ENCODE measurements around the gene HEPACAM2.

HEPACAM2 gene

DNA sequence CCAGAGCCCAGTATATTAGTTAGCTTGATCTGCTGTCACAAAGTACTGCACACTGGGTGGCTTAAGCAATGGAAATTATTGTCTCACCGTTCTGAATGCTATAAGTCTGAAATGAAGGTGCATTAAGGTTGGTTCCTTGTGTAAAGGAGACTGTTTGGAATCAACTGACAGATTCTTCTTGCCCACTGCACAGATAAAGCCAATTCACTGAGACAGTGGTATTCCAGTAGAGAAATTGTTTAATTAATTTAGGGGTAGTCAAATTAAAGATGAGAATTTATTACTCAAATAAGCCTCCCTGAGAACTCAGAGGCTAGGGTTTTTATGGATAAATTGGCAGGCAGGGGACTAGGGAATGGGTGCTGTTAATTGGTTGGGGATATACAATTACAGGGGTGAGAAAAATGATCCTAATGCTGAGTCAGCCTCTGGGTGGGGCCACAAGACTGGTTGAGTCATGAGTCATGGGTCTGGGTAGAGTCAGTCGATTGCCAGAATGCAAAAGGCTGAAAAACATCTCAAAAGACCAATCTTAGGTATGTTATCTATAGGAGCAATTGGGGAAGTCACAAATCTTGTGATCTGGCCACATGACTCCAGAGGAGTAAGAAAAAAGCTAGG is 54.6 kb downstream of the HEPACAM2 start:
- H3K4me1 ChIP-seq (ENCODE audit: control insufficient read depth, insufficient read depth, low read depth, low read length), result no peaks in the 10 kb centered on the region
- no peak overlapping the region for H2BK12ac ChIP-seq (ENCODE audit: low read length in 2 of 2)
- DNase-seq, result no peak

DNA sequence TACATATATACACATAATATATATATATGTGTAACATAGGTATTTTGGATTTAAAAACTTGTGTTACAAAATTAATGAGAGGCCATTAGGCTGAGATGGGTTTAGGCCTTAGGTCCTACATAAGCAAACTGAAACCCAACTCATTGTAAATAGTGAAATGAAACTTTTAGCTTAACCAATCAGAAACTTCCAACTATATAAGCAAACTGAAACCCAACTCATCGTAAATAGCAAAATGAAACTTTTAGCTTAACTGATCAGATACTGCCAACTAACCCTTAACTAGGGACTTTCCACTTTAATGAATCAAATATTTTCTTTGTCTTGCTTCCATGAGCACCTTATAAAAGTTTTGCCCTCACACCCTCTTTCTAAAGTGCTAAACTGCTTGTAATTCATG is 60.8 kb downstream of the HEPACAM2 start:
- H3K36me3 ChIP-seq (ENCODE audit: control insufficient read depth in 1 of 2, insufficient read depth in 2 of 2, low read depth in 1 of 2, low read length in 2 of 2), result no peaks in the 10 kb centered on the region
- no peak overlapping the region for H2BK15ac ChIP-seq (ENCODE audit: low read depth, poor library complexity, severe bottlenecking)
- H2AK5ac ChIP-seq (ENCODE audit: low read length, severe bottlenecking), result no peak overlapping the region
- H3K4me1 ChIP-seq (ENCODE audit: control insufficient read depth, insufficient read depth, low read depth, low read length), result no peaks in the 10 kb centered on the region
- H4K91ac ChIP-seq (ENCODE audit: low read length), result no peak overlapping the region
- H3K9ac ChIP-seq (ENCODE audit: low read length), result peak overlapping the region; percentile 37
- H3K4me3 ChIP-seq (ENCODE audit: insufficient read depth in 1 of 2, low read depth in 1 of 2, low read length in 2 of 2), result no peak overlapping the region
- H3K4me2 ChIP-seq (ENCODE audit: low read length, poor library complexity, severe bottlenecking), result no peak overlapping the region
- no peak overlapping the region for H2BK120ac ChIP-seq (ENCODE audit: low read depth, low read length)
- no peak overlapping the region for H2BK12ac ChIP-seq (ENCODE audit: low read length in 2 of 2)
- no peak overlapping the region for H3K27ac ChIP-seq (ENCODE audit: low read length, poor library complexity, severe bottlenecking)
- no peaks in the 10 kb centered on the region for H3K79me1 ChIP-seq (replicated peaks; ENCODE audit: low read length, poor library complexity, severe bottlenecking)
- no peak overlapping the region for H3K18ac ChIP-seq (ENCODE audit: low read depth in 1 of 2, low read length in 2 of 2)
- no peak overlapping the region for H4K8ac ChIP-seq (ENCODE audit: low read length)
- no peak for DNase-seq
- 91% methylated on average over 1 of the region's 1 CpG for WGBS
- no peak overlapping the region for H2AFZ ChIP-seq (ENCODE audit: low read depth, low read length)
- H2BK5ac ChIP-seq (ENCODE audit: low read depth, low read length, poor library complexity, severe bottlenecking), result no peak overlapping the region
- no peak overlapping the region for H3K14ac ChIP-seq (ENCODE audit: low read length in 2 of 2)
- no peak overlapping the region for H3K23ac ChIP-seq (ENCODE audit: low read length in 2 of 2)
- H3K9me3 ChIP-seq (ENCODE audit: control insufficient read depth, low read length), result peaks cover 3% of the 10 kb centered on the region
- peaks cover 0 to 7% of the 10 kb centered on the region in 2 experiments for H3K27me3 ChIP-seq (ENCODE audit: control insufficient read depth in 1 of 2, insufficient read depth in 1 of 2, low read length in 2 of 2)
- H3K4ac ChIP-seq (ENCODE audit: low read depth in 1 of 2, low read length in 2 of 2), result no peak overlapping the region

More for the DNA sequence above, 54.6 kb downstream of the HEPACAM2 start:
- Histone ChIP-seq H3K27me3 (ENCODE audit: control insufficient read depth in 1 of 2, insufficient read depth in 1 of 2, low read length in 2 of 2) (peaks cover 1 to 4% of the 10 kb centered on the region in 2 experiments), H3K27ac (ENCODE audit: low read length, poor library complexity, severe bottlenecking) (no peak overlapping the region), H3K4me3 (ENCODE audit: insufficient read depth in 1 of 2, low read depth in 1 of 2, low read length in 2 of 2) (peak overlapping the region in 1 of 2 experiments; percentile 10), H3K14ac (ENCODE audit: low read length in 2 of 2) (no peak overlapping the region), H2AK5ac (ENCODE audit: low read length, severe bottlenecking) (no peak overlapping the region), H3K79me1 (replicated peaks; ENCODE audit: low read length, poor library complexity, severe bottlenecking) (no peaks in the 10 kb centered on the region), H4K8ac (ENCODE audit: low read length) (no peak overlapping the region), H3K4me2 (ENCODE audit: low read length, poor library complexity, severe bottlenecking) (no peak overlapping the region), H3K9ac (ENCODE audit: low read length) (no peak overlapping the region), H3K9me3 (ENCODE audit: control insufficient read depth, low read length) (peaks cover 19% of the 10 kb centered on the region), H4K91ac (ENCODE audit: low read length) (no peak overlapping the region), H3K23ac (ENCODE audit: low read length in 2 of 2) (no peak overlapping the region), H2BK5ac (ENCODE audit: low read depth, low read length, poor library complexity, severe bottlenecking) (no peak overlapping the region), H3K4ac (ENCODE audit: low read depth in 1 of 2, low read length in 2 of 2) (no peak overlapping the region), H3K18ac (ENCODE audit: low read depth in 1 of 2, low read length in 2 of 2) (no peak overlapping the region), H2AFZ (ENCODE audit: low read depth, low read length) (no peak overlapping the region), H2BK15ac (ENCODE audit: low read depth, poor library complexity, severe bottlenecking) (no peak overlapping the region), H3K36me3 (ENCODE audit: control insufficient read depth in 1 of 2, insufficient read depth in 2 of 2, low read depth in 1 of 2, low read length in 2 of 2) (no peaks in the 10 kb centered on the region), H2BK120ac (ENCODE audit: low read depth, low read length) (no peak overlapping the region)
- WGBS, result 15% methylated on average over 2 of the region's 2 CpGs

DNA sequence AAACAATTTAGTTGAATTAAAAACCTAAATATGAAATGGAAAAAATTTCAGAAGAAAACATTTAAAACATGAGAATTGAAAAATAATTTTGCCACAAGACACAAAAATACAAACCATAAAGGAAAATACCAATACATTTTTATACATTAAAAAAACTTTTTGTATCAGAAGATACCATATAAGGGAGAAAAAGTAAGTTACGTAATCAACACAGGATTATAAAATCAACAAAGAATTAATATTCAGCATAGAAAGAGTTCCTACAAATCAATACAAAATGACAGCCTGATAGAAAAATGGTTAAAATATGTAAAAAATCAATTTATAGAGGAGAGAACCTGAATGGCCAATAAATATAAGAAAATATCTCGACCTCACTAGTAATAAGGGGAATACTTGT is 61.5 kb downstream of the HEPACAM2 start:
- no peak overlapping the region for H3K27ac ChIP-seq (ENCODE audit: low read length, poor library complexity, severe bottlenecking)
- H3K23ac ChIP-seq (ENCODE audit: low read length in 2 of 2), result no peak overlapping the region
- DNase-seq, result no peak
- no peaks in the 10 kb centered on the region for H3K36me3 ChIP-seq (ENCODE audit: control insufficient read depth in 1 of 2, insufficient read depth in 2 of 2, low read depth in 1 of 2, low read length in 2 of 2)
- no peaks in the 10 kb centered on the region for H3K79me1 ChIP-seq (replicated peaks; ENCODE audit: low read length, poor library complexity, severe bottlenecking)
- no peak overlapping the region for H2AFZ ChIP-seq (ENCODE audit: low read depth, low read length)
- H4K91ac ChIP-seq (ENCODE audit: low read length), result no peak overlapping the region
- no peak overlapping the region for H3K4me3 ChIP-seq (ENCODE audit: insufficient read depth in 1 of 2, low read depth in 1 of 2, low read length in 2 of 2)
- H2BK15ac ChIP-seq (ENCODE audit: low read depth, poor library complexity, severe bottlenecking), result no peak overlapping the region
- no peak overlapping the region for H2BK120ac ChIP-seq (ENCODE audit: low read depth, low read length)
- peaks cover 0 to 7% of the 10 kb centered on the region in 2 experiments for H3K27me3 ChIP-seq (ENCODE audit: control insufficient read depth in 1 of 2, insufficient read depth in 1 of 2, low read length in 2 of 2)
- H3K9ac ChIP-seq (ENCODE audit: low read length), result no peak overlapping the region
- no peak overlapping the region for H3K14ac ChIP-seq (ENCODE audit: low read length in 2 of 2)
- no peak overlapping the region for H4K8ac ChIP-seq (ENCODE audit: low read length)
- H2AK5ac ChIP-seq (ENCODE audit: low read length, severe bottlenecking), result no peak overlapping the region
- no peak overlapping the region for H3K4me2 ChIP-seq (ENCODE audit: low read length, poor library complexity, severe bottlenecking)
- no peak overlapping the region for H2BK12ac ChIP-seq (ENCODE audit: low read length in 2 of 2)
- H3K4ac ChIP-seq (ENCODE audit: low read depth in 1 of 2, low read length in 2 of 2), result no peak overlapping the region
- H3K18ac ChIP-seq (ENCODE audit: low read depth in 1 of 2, low read length in 2 of 2), result no peak overlapping the region
- no peaks in the 10 kb centered on the region for H3K4me1 ChIP-seq (ENCODE audit: control insufficient read depth, insufficient read depth, low read depth, low read length)
- no CpG with 5 or more reads among the region's 2 CpGs for WGBS
- H2BK5ac ChIP-seq (ENCODE audit: low read depth, low read length, poor library complexity, severe bottlenecking), result no peak overlapping the region
- H3K9me3 ChIP-seq (ENCODE audit: control insufficient read depth, low read length), result peaks cover 3% of the 10 kb centered on the region

DNA sequence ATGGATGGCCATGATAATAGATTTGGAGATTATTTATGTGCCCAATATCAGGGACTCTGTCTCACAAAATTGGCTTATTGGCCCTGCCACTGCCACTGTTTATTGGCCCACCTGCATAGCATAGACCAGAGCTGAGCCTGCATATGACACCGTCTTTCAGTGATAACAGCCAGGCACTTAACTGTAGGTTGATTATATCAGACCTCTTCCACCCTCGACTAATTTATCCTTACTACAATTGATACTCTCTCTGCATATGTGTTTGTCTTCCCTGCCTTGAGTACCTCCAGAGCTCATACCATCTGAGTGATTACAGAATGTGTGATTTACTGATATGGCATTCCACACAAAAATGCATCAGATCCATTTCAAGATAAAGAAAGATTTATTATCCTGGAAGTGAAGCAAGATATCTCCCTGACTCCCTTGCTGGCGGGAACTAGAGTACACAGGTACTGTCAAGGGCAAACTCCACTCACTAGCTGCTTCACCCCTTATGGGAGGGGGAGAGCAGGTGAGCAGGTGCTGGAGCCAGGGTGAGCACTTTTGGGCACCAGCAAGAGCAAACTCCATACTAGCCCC is 65.0 kb downstream of the HEPACAM2 start:
- no peak overlapping the region for H3K4me3 ChIP-seq (ENCODE audit: insufficient read depth in 1 of 2, low read depth in 1 of 2, low read length in 2 of 2)
- 80% methylated on average over 2 of the region's 3 CpGs for WGBS

More for the DNA sequence above, 65.0 kb downstream of the HEPACAM2 start:
- H2BK12ac ChIP-seq (ENCODE audit: low read length in 2 of 2), result no peak overlapping the region
- H3K14ac ChIP-seq (ENCODE audit: low read length in 2 of 2), result no peak overlapping the region
- H3K4ac ChIP-seq (ENCODE audit: low read depth in 1 of 2, low read length in 2 of 2), result no peak overlapping the region
- H3K27me3 ChIP-seq (ENCODE audit: control insufficient read depth in 1 of 2, insufficient read depth in 1 of 2, low read length in 2 of 2), result peaks cover 0 to 7% of the 10 kb centered on the region in 2 experiments
- H3K18ac ChIP-seq (ENCODE audit: low read depth in 1 of 2, low read length in 2 of 2), result no peak overlapping the region
- no peak overlapping the region for H2BK15ac ChIP-seq (ENCODE audit: low read depth, poor library complexity, severe bottlenecking)
- H4K91ac ChIP-seq (ENCODE audit: low read length), result no peak overlapping the region
- no peak overlapping the region for H4K8ac ChIP-seq (ENCODE audit: low read length)
- no peak overlapping the region for H2AK5ac ChIP-seq (ENCODE audit: low read length, severe bottlenecking)
- no peak overlapping the region for H3K4me2 ChIP-seq (ENCODE audit: low read length, poor library complexity, severe bottlenecking)
- H2BK5ac ChIP-seq (ENCODE audit: low read depth, low read length, poor library complexity, severe bottlenecking), result no peak overlapping the region
- H3K9me3 ChIP-seq (ENCODE audit: control insufficient read depth, low read length), result peaks cover 11% of the 10 kb centered on the region
- no peak overlapping the region for H3K27ac ChIP-seq (ENCODE audit: low read length, poor library complexity, severe bottlenecking)
- no peaks in the 10 kb centered on the region for H3K79me1 ChIP-seq (replicated peaks; ENCODE audit: low read length, poor library complexity, severe bottlenecking)
- H3K23ac ChIP-seq (ENCODE audit: low read length in 2 of 2), result no peak overlapping the region
- no peaks in the 10 kb centered on the region for H3K36me3 ChIP-seq (ENCODE audit: control insufficient read depth in 1 of 2, insufficient read depth in 2 of 2, low read depth in 1 of 2, low read length in 2 of 2)
- H2AFZ ChIP-seq (ENCODE audit: low read depth, low read length), result no peak overlapping the region
- no peak overlapping the region for H3K9ac ChIP-seq (ENCODE audit: low read length)
- no peak overlapping the region for H2BK120ac ChIP-seq (ENCODE audit: low read depth, low read length)
- DNase-seq, result no peak
- H3K4me1 ChIP-seq (ENCODE audit: control insufficient read depth, insufficient read depth, low read depth, low read length), result no peaks in the 10 kb centered on the region

Data from mesenchymal stem cell (in vitro differentiated cells and primary cell).